H1 (cell line): ENCODE data around the gene G6PC3. TPM values are rescaled to one million over a fixed set of nuclear protein-coding genes. Genes with fewer than 3 reads are reported as not detected.

Source experiments
- CTCF ChIA-PET: fragments of 300-600 bp; sonication (Branson Sonifier 250); formaldehyde crosslinking; loops from one replicate; lab custom pipeline; 2021; ENCODE audit not compliant: partially characterized antibody; lab: Charles Lee
- POLR2A ChIA-PET: fragments of 300-600 bp; sonication (Branson Sonifier 250); formaldehyde crosslinking; loops from one replicate; lab custom pipeline; 2021; ENCODE audit warnings: inconsistent platforms; ENCODE audit not compliant: partially characterized antibody; lab: Charles Lee
- DNase-seq, 2 experiments: peaks; one replicate each; pipeline versions ENCODE4 v3.0.0 to v3.0.0-alpha.2; 2010 to 2022; ENCODE audit warnings: low spot score in 2 of 2, low read depth in 1 of 2, mixed read lengths in 1 of 2
- FAIRE-seq: peaks from 2 replicates; lab custom pipeline; 2011; peaks lifted over from hg19 to GRCh38; lab: Jason Lieb, UNC
- H2AFZ ChIP-seq: 2 replicates; pipeline ENCODE4 v1.8.1; 2012; ENCODE audit warnings: low read length, inconsistent platforms
- H2AK5ac ChIP-seq: 2 replicates; pipeline ENCODE4 v1.6.1; 2013; ENCODE audit warnings: low read depth, low read length
- H2BK120ac ChIP-seq: replicated peaks from 2 replicates; pipeline ENCODE3; 2013; ENCODE audit warnings: low read depth, low read length, inconsistent platforms
- H2BK12ac ChIP-seq: 2 replicates; pipeline ENCODE4 v1.6.1; 2013; ENCODE audit warnings: low read depth, low read length
- H2BK15ac ChIP-seq: 2 replicates; pipeline ENCODE4 v1.6.1; 2013; ENCODE audit warnings: low read length
- H2BK20ac ChIP-seq: 2 replicates; pipeline ENCODE4 v1.6.1; 2013; ENCODE audit warnings: low read length
- H2BK5ac ChIP-seq: 2 replicates; pipeline ENCODE4 v1.6.1; 2013; ENCODE audit warnings: low read depth, low read length
- H3K14ac ChIP-seq: 2 replicates; pipeline ENCODE4 v1.6.1; 2013; ENCODE audit warnings: inconsistent platforms; ENCODE audit not compliant: insufficient read length
- H3K18ac ChIP-seq: 2 replicates; pipeline ENCODE4 v1.6.1; 2013; ENCODE audit warnings: low read length; ENCODE audit errors: extremely low read depth
- H3K23ac ChIP-seq: 2 replicates; pipeline ENCODE4 v1.6.1; 2013; ENCODE audit warnings: inconsistent platforms; ENCODE audit not compliant: insufficient read length
- H3K23me2 ChIP-seq: 2 replicates; pipeline ENCODE4 v1.6.1; 2013; ENCODE audit warnings: low read depth, low read length
- H3K27ac ChIP-seq: 2 replicates; pipeline ENCODE4 v1.6.1; 2011; ENCODE audit warnings: low read depth, low read length, inconsistent platforms
- H3K27me3 ChIP-seq, 4 experiments: replicated peaks in 1 of 4; 1 replicate in 1 of 4; 2 replicates in 3 of 4; pipeline versions ENCODE4 v1.6.1 to v1.8.1; 2011 to 2013; ENCODE audit warnings: low read length in 3 of 4, mild to moderate bottlenecking in 3 of 4, inconsistent platforms in 2 of 4, mixed read lengths in 2 of 4, moderate library complexity in 1 of 4; ENCODE audit not compliant: control insufficient read depth in 3 of 4, insufficient read depth in 3 of 4; ENCODE audit errors: extremely low read depth in 1 of 4
- H3K36me3 ChIP-seq, 4 experiments: 2 replicates each; pipeline versions ENCODE4 v1.6.1 to v1.8.1; 2011 to 2013; ENCODE audit warnings: mild to moderate bottlenecking in 4 of 4, low read length in 3 of 4, moderate library complexity in 2 of 4, control low read depth in 1 of 4, inconsistent platforms in 1 of 4; ENCODE audit not compliant: insufficient read depth in 4 of 4, control insufficient read depth in 2 of 4
- H3K4ac ChIP-seq: replicated peaks from 2 replicates; pipeline ENCODE3; 2013; ENCODE audit warnings: low read length, low read depth, mixed read lengths, inconsistent platforms; ENCODE audit not compliant: insufficient read length
- H3K4me1 ChIP-seq, 4 experiments: replicated peaks in 1 of 4; 1 replicate in 1 of 4; 2 replicates in 3 of 4; pipeline versions ENCODE4 v1.6.1 to v1.8.1; 2011 to 2013; ENCODE audit warnings: low read length in 3 of 4, inconsistent platforms in 2 of 4, mixed read lengths in 1 of 4; ENCODE audit not compliant: insufficient read depth in 4 of 4, control insufficient read depth in 3 of 4
- H3K4me2 ChIP-seq, 2 experiments: 2 replicates each; pipeline versions ENCODE4 v1.6.1 to v1.8.1; 2011 to 2013; ENCODE audit warnings: low read depth in 2 of 2, low read length in 2 of 2, control low read depth in 1 of 2, inconsistent platforms in 1 of 2, mild to moderate bottlenecking in 1 of 2; ENCODE audit not compliant: insufficient read depth in 1 of 2
- H3K4me3 ChIP-seq, 4 experiments: fragments of 200-600, 300-600 bp in 1 of 4; sonication (generic), shearing (Covaris generic), sonication (Bioruptor Twin) in 1 of 4; 2 replicates each; pipeline versions ENCODE4 v1.5.1 to v1.8.1; 2011 to 2016; ENCODE audit warnings: low read length in 4 of 4, low read depth in 3 of 4, control low read depth in 2 of 4, inconsistent platforms in 2 of 4, mild to moderate bottlenecking in 2 of 4, mixed read lengths in 1 of 4, moderate library complexity in 1 of 4; ENCODE audit not compliant: insufficient read depth in 2 of 4; ENCODE audit errors: extremely low read depth in 1 of 4
- H3K56ac ChIP-seq: replicated peaks from 2 replicates; pipeline ENCODE3; 2013; ENCODE audit warnings: low read depth, mild to moderate bottlenecking, mixed read lengths, low read length, inconsistent platforms; ENCODE audit not compliant: insufficient read length
- H3K79me1 ChIP-seq: 2 replicates; pipeline ENCODE4 v1.6.1; 2013; ENCODE audit warnings: low read depth, low read length, control low read depth
- H3K79me2 ChIP-seq, 2 experiments: 2 replicates each; pipeline versions ENCODE4 v1.6.1 to v1.8.1; 2012 to 2013; ENCODE audit warnings: low read length in 2 of 2, mild to moderate bottlenecking in 2 of 2, inconsistent platforms in 1 of 2; ENCODE audit not compliant: insufficient read depth in 2 of 2, control insufficient read depth in 1 of 2
- H3K9ac ChIP-seq, 4 experiments: replicated peaks in 1 of 4; 1 replicate in 1 of 4; 2 replicates in 3 of 4; pipeline versions ENCODE4 v1.6.1 to v1.8.1; 2011 to 2013; ENCODE audit warnings: low read depth in 3 of 4, low read length in 3 of 4, control low read depth in 2 of 4, mild to moderate bottlenecking in 2 of 4, moderate library complexity in 2 of 4, inconsistent platforms in 1 of 4; ENCODE audit errors: extremely low read depth in 1 of 4
- H3K9me3 ChIP-seq, 2 experiments: 2 replicates each; pipeline versions ENCODE4 v1.6.1 to v1.8.1; 2012 to 2013; ENCODE audit warnings: mild to moderate bottlenecking in 2 of 2, moderate library complexity in 2 of 2, control low read depth in 1 of 2, inconsistent platforms in 1 of 2, low read depth in 1 of 2, low read length in 1 of 2, mixed read lengths in 1 of 2; ENCODE audit not compliant: insufficient read depth in 2 of 2
- H4K20me1 ChIP-seq, 2 experiments: replicated peaks in 1 of 2; 2 replicates each; pipeline versions ENCODE3 to v1.8.1; 2011 to 2013; ENCODE audit warnings: inconsistent platforms in 2 of 2, low read length in 2 of 2, mild to moderate bottlenecking in 1 of 2; ENCODE audit not compliant: insufficient read depth in 2 of 2, control insufficient read depth in 1 of 2
- H4K5ac ChIP-seq: 2 replicates; pipeline ENCODE4 v1.6.1; 2013; ENCODE audit warnings: low read length, low read depth, mixed read lengths, inconsistent platforms; ENCODE audit not compliant: insufficient read length
- H4K8ac ChIP-seq: 2 replicates; pipeline ENCODE4 v1.8.0; 2013; ENCODE audit warnings: mild to moderate bottlenecking, moderate library complexity, low read length, inconsistent platforms; ENCODE audit not compliant: insufficient read depth; ENCODE audit errors: extremely low read depth
- H4K91ac ChIP-seq: replicated peaks from 2 replicates; pipeline ENCODE3; 2013; ENCODE audit warnings: low read length, mixed read lengths, inconsistent platforms; ENCODE audit not compliant: insufficient read length
- GABPA ChIP-seq: IDR thresholded peaks from 2 replicates; pipeline ENCODE4 v1.6.1; 2011; ENCODE audit warnings: mild to moderate bottlenecking, low read length, moderate library complexity, borderline replicate concordance; ENCODE audit not compliant: insufficient read depth
- KDM1A ChIP-seq: fragments of 200-600, 300-600 bp; sonication (generic); IDR thresholded peaks from 2 replicates; pipeline ENCODE4 v1.7.1; 2016; ENCODE audit warnings: mild to moderate bottlenecking, low read length, borderline replicate concordance
- KDM4A ChIP-seq: IDR thresholded peaks from one replicate; pipeline ENCODE4 v1.7.1; 2012; ENCODE audit warnings: low read depth, mild to moderate bottlenecking, moderate library complexity, low read length, inconsistent platforms; ENCODE audit not compliant: severe bottlenecking
- WGBS, 2 experiments: shearing (Covaris generic) in 1 of 2; methylation state at CpG; one replicate each; pipeline versions ENCODE4 v1.1.6 to v1.1.7; 2013 to 2015; ENCODE audit warnings: low lambda C conversion rate in 2 of 2, mixed read lengths in 2 of 2, inconsistent platforms in 1 of 2, low coverage in 1 of 2, missing lambda C conversion rate in 1 of 2; ENCODE audit not compliant: insufficient replicate concordance in 2 of 2, insufficient coverage in 1 of 2, insufficient read length in 1 of 2; ENCODE audit errors: extremely low coverage in 1 of 2, missing lambda C conversion rate in 1 of 2; 5-methylcytosine and 5-hydroxymethylcytosine counted together
- polyA plus RNA-seq, 7 experiments: library from polyadenylated mRNA; depleted of rRNA in 3 of 7; stranded (reverse) in 5 of 7; unstranded in 2 of 7; fragments of >200 nt in 5 of 7; fragments of 200-250 nt in 2 of 7; gene quantifications; 1 replicate in 5 of 7; 2 replicates in 1 of 7; 4 replicates in 1 of 7; pipeline versions ENCODE4 v1.2.1 to v1.2.3, GENCODE V29; 2011 to 2013; ENCODE audit warnings: missing spikeins in 2 of 7, mixed read lengths in 2 of 7
- total RNA-seq: library from RNA; stranded (reverse); fragmentation: NEBNext Ultra II Directional; extraction: Animal tissue kit (Norgen Biotek cat#: 25700); gene quantifications from 2 replicates; pipeline ENCODE4 v1.2.1, GENCODE V29; 2021
- TF ChIP-seq, protein P1 (sequence below): IDR thresholded peaks from 2 replicates; pipeline ENCODE4 v1.6.1; 2012; ENCODE audit warnings: inconsistent platforms

The G6PC3 gene
- total and polyA plus RNA-seq, 2 of the 8 experiments (the other 6 are each of a cell fraction or from before 2014, with no cell fraction given): 104 to 343 TPM

DNA sequence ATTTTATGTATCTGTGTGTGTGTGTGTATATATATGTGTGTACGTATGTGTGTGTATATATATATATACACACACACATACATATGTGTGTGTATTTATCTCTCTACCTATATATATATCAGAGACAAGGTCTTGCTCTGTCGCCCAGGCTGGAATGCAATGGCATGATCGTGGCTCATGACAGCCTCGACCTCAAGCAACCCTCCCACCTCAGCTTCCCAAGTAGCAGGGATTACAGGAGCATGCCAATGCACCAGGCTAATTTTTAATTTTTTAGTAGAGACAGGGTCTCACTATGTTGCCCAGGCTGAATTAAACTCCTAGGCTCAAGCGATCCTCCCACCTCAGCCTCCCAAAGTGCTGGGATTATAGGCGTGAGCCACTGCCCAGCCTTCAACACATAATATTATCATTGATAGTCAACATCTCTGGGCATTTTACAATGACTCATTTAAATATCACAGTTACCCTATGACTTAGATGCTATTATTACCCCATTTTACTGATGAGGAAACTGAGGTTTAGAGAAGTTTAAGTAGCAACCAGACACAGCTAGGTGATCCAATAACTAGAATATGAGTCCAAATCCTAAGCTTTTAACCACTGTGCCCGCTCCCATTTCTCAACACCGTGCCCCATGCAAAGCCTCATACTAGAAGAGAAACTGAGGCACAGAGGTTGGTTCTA lies 24.3 kb downstream of the G6PC3 start:
- H4K20me1 ChIP-seq: no peaks in the 10 kb centered on the region
- no peaks in the 10 kb centered on the region for H3K27me3 ChIP-seq
- no peak overlapping the region for H3K23ac ChIP-seq
- H2BK120ac ChIP-seq: peak overlapping the region; percentile 1
- no peak overlapping the region for H2BK12ac ChIP-seq
- H4K91ac ChIP-seq: peak overlapping the region; percentile 8
- H3K4me1 ChIP-seq: peaks cover 1 to 11% (median 6%) of the 10 kb centered on the region in 4 experiments
- peak overlapping the region; percentile 86; the same call in 1 of the 2 replicates for H3K18ac ChIP-seq
- H4K5ac ChIP-seq: no peak overlapping the region
- peak overlapping the region; percentile 98; the same call in 1 of the 2 replicates for H2BK5ac ChIP-seq
- H4K8ac ChIP-seq: no peak overlapping the region
- peak overlapping the region in 1 of 4 experiments; percentile 53; a peak in 2 of 8 replicates for H3K4me3 ChIP-seq
- peaks cover 2% of the 10 kb centered on the region for H3K23me2 ChIP-seq
- no peak for TF ChIP-seq GABPA
- TF ChIP-seq, protein P1, sequence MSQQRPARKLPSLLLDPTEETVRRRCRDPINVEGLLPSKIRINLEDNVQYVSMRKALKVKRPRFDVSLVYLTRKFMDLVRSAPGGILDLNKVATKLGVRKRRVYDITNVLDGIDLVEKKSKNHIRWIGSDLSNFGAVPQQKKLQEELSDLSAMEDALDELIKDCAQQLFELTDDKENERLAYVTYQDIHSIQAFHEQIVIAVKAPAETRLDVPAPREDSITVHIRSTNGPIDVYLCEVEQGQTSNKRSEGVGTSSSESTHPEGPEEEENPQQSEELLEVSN: no peak
- TF ChIP-seq KDM4A: no peak
- peak; percentile 42; the same call in 1 of the 2 replicates for TF ChIP-seq KDM1A
- H3K4ac ChIP-seq: peak overlapping the region; percentile 89
- H3K56ac ChIP-seq: no peak overlapping the region
- no peak overlapping the region for H2AFZ ChIP-seq
- WGBS, 2 experiments: 87% methylated on average over 8 of the region's 8 CpGs; no CpG with 5 or more reads in 1 of the 2 experiments
- H3K79me1 ChIP-seq: 0 out of 2 replicates have a peak, but pooled peaks cover 1% of the 10 kb centered on the region
- FAIRE-seq (no peak), DNase-seq (no peak)
- H2BK15ac ChIP-seq: no peak overlapping the region
- H3K36me3 ChIP-seq: peaks cover 2 to 17% (median 13%) of the 10 kb centered on the region in 4 experiments; a peak in 6 of 8 replicates
- ChIA-PET CTCF (interaction anchor here (0.6 to 34.4 kb wide), 5 partner anchors 8 to 285 kb away, joined by 3 to 638 read pairs (median 4); partner anchors contain the start of gene HDAC5), POLR2A (interaction anchor here (0.7 to 2.7 kb wide), 9 partner anchors 8 to 91 kb away, joined by 3 to 14 read pairs (median 8); partner anchors contain the start of genes HDAC5, LSM12 and TMUB2)
- no peak overlapping the region for H3K14ac ChIP-seq
- peaks cover 0 to 3% of the 10 kb centered on the region in 2 experiments; a peak in 1 of 4 replicates for H3K79me2 ChIP-seq
- peak overlapping the region in 1 of 4 experiments; percentile 5; a peak in 1 of 7 replicates for H3K9ac ChIP-seq
- H3K27ac ChIP-seq: peak overlapping the region; percentile 92
- H2AK5ac ChIP-seq: peak overlapping the region; percentile 46; the same call in 1 of the 2 replicates
- peak overlapping the region; percentile 82 to 96 for H3K4me2 ChIP-seq
- no peaks in the 10 kb centered on the region for H3K9me3 ChIP-seq
- H2BK20ac ChIP-seq: no peak overlapping the region; the same call in 1 of the 2 replicates
